ENCODE results near the gene TEX12.

Gene TEX12

GRCh38 chr11:112213753-112214152, 46.6 kb downstream of the TEX12 start:
- DNase-seq = no peak

GRCh38 chr11:112215621-112216020, 48.4 kb downstream of the TEX12 start:
- DNase-seq = no peak

GRCh38 chr11:112216561-112217105, 49.5 kb downstream of the TEX12 start:
- DNase-seq = no peak

GRCh38 chr11:112219476-112220232, 52.5 kb downstream of the TEX12 start:
- DNase-seq = peak; percentile 83

- no peak for DNase-seq
Measured at GRCh38 chr11:112221274-112221835, 54.2 kb downstream of the TEX12 start.

Data from CD4-positive, alpha-beta T cell treated with Interleukin-17A for 1 hour (primary cell).